ENCODE data around the gene UNC13C. TPM values are rescaled to one million over a fixed set of nuclear protein-coding genes. Genes with fewer than 3 reads are reported as not detected.

Gene UNC13C
- total RNA-seq, 1 donor from 2014 or later = not detected

- no peak for ATAC-seq (ENCODE audit: low read depth)
- Mint-ChIP-seq H3K27ac (no peak overlapping the region), H3K36me3 (ENCODE audit: low read depth) (no peaks in the 10 kb centered on the region), H3K27me3 (no peaks in the 10 kb centered on the region), H3K9me3 (peaks cover 2% of the 10 kb centered on the region), H3K4me3 (no peak overlapping the region), H3K4me1 (no peaks in the 10 kb centered on the region)
- DNase-seq = no peak
- POLR2A ChIA-PET = no interaction called here
- CTCF ChIA-PET = no interaction called here
- intact Hi-C loops (cut with micrococcal nuclease) = no loop called here
- no peak for TF ChIP-seq CTCF (IDR thresholded peaks at IDR 0.05)
Observed at GRCh38 chr15:54660356-54660755, 682.1 kb downstream of the UNC13C start.

GRCh38 chr15:54675241-54675640 is 697.0 kb downstream of the UNC13C start:
- intact Hi-C loops (cut with micrococcal nuclease) = no loop called here
- H3K27ac Mint-ChIP-seq = no peak overlapping the region
- TF ChIP-seq CTCF (IDR thresholded peaks at IDR 0.05) = no peak
- ATAC-seq (ENCODE audit: low read depth) = no peak
- ChIA-PET POLR2A (no interaction called here), CTCF (no interaction called here)
- peaks cover 24% of the 10 kb centered on the region for H3K9me3 Mint-ChIP-seq
- no peaks in the 10 kb centered on the region for H3K27me3 Mint-ChIP-seq
- no peak for DNase-seq
- no peak overlapping the region for H3K4me3 Mint-ChIP-seq
- H3K36me3 Mint-ChIP-seq (ENCODE audit: low read depth) = no peaks in the 10 kb centered on the region
- no peaks in the 10 kb centered on the region for H3K4me1 Mint-ChIP-seq

GRCh38 chr15:54681584-54681983 is 703.3 kb downstream of the UNC13C start:
- ChIA-PET POLR2A (no interaction called here), CTCF (no interaction called here)
- Mint-ChIP-seq H3K36me3 (ENCODE audit: low read depth) (no peaks in the 10 kb centered on the region), H3K27ac (no peak overlapping the region), H3K9me3 (peaks cover 3% of the 10 kb centered on the region), H3K4me1 (peaks cover 2% of the 10 kb centered on the region), H3K4me3 (no peak overlapping the region), H3K27me3 (no peaks in the 10 kb centered on the region)
- no peak for TF ChIP-seq CTCF (IDR thresholded peaks at IDR 0.05)
- intact Hi-C loops (cut with micrococcal nuclease) = no loop called here
- ATAC-seq (ENCODE audit: low read depth) = no peak
- no peak for DNase-seq

Other genes starting within 250 kb of the UNC13C start
- gene WDR72, start 218.8 kb upstream of the UNC13C start, total RNA-seq = not detected in 2 replicates

Data from activated B cell treated with CpG ODN at 0.5 μM for 24 hours (primary cell).